Measurements from ENCODE around the gene SWAP70.

Gene SWAP70

GRCh38 chr11:9720290-9720630 is 56.4 kb downstream of the SWAP70 start:
- peaks cover 21% of the 10 kb centered on the region for H3K36me3 ChIP-seq (ENCODE audit: control insufficient read depth, insufficient read depth, low read length)
- H3K9ac ChIP-seq (ENCODE audit: low read depth, low read length) = no peak overlapping the region
- no peaks in the 10 kb centered on the region for H3K27me3 ChIP-seq (ENCODE audit: control insufficient read depth, insufficient read depth, low read length)
- H3K27ac ChIP-seq (ENCODE audit: low read depth, low read length) = no peak overlapping the region
- no peaks in the 10 kb centered on the region for H3K9me3 ChIP-seq (ENCODE audit: control insufficient read depth, insufficient read depth, low read length)
- H3K4me3 ChIP-seq (ENCODE audit: low read depth, low read length) = no peak overlapping the region
- H3K4me1 ChIP-seq (ENCODE audit: control insufficient read depth, insufficient read depth, low read length) = peaks cover 14% of the 10 kb centered on the region

DNA sequence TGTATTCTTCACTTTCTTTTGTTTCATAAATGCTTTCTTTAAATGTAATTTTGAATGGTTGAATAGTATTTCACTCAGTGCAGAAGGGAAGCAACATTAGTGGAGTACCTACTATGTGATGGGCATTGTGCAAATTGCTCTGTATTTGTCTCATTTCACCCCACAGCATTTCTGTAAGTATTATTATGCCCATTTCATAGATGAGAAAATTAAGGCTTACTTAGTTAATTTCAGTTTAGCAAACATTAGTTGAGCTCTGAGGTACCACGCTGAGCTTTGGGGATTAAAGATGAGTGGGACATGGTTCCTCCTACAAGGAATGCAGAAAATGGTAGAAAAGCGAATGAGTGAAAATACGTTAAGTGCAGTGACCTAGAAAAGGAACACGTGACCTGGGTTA is 58.1 kb downstream of the SWAP70 start:
- H3K27me3 ChIP-seq (ENCODE audit: control insufficient read depth, insufficient read depth, low read length) = no peaks in the 10 kb centered on the region
- H3K9me3 ChIP-seq (ENCODE audit: control insufficient read depth, insufficient read depth, low read length) = no peaks in the 10 kb centered on the region
- no peak overlapping the region for H3K9ac ChIP-seq (ENCODE audit: low read depth, low read length)
- H3K4me1 ChIP-seq (ENCODE audit: control insufficient read depth, insufficient read depth, low read length) = peaks cover 14% of the 10 kb centered on the region
- peaks cover 15% of the 10 kb centered on the region for H3K36me3 ChIP-seq (ENCODE audit: control insufficient read depth, insufficient read depth, low read length)
- no peak overlapping the region for H3K27ac ChIP-seq (ENCODE audit: low read depth, low read length)
- no peak overlapping the region for H3K4me3 ChIP-seq (ENCODE audit: low read depth, low read length)

GRCh38 chr11:9722893-9723292 is 59.0 kb downstream of the SWAP70 start:
- H3K27ac ChIP-seq (ENCODE audit: low read depth, low read length) = no peak overlapping the region
- peaks cover 18% of the 10 kb centered on the region for H3K36me3 ChIP-seq (ENCODE audit: control insufficient read depth, insufficient read depth, low read length)
- peaks cover 10% of the 10 kb centered on the region for H3K4me1 ChIP-seq (ENCODE audit: control insufficient read depth, insufficient read depth, low read length)
- H3K27me3 ChIP-seq (ENCODE audit: control insufficient read depth, insufficient read depth, low read length) = no peaks in the 10 kb centered on the region
- no peaks in the 10 kb centered on the region for H3K9me3 ChIP-seq (ENCODE audit: control insufficient read depth, insufficient read depth, low read length)
- H3K4me3 ChIP-seq (ENCODE audit: low read depth, low read length) = no peak overlapping the region
- no peak overlapping the region for H3K9ac ChIP-seq (ENCODE audit: low read depth, low read length)

DNA sequence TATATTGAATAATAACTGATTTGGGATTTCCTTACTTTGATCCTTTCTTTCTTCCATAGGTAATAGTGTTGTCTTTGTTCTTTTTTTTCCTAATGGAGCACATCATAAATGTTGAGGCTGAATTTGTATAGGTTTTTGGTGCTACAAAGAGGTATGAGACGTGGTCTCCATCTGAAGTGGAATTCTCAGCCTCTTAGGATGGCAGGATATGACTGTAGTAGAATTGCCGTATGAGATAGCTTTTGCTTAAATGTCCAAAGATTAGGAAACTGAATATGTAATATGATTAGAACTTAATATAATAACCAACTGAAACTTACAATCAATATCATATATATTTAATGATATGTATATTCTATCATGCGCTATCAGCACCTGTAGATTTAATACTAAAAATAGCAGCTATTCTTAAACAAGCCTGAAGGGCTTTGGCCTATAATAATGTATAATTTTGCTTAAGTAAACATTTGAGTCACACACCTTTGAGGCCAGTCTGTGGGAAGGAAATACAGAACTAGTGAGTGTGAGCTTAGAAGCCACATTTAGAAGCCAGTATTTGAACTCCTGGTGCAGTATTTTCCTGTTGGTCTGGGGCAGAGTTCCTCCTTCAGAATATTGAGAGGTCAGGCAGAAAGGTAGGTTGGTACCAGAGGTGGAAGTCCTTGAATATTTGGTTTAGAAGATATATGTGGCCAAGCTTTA is 62.6 kb downstream of the SWAP70 start:
- Histone ChIP-seq H3K4me1 (ENCODE audit: control insufficient read depth, insufficient read depth, low read length) (peaks cover 10% of the 10 kb centered on the region), H3K27me3 (ENCODE audit: control insufficient read depth, insufficient read depth, low read length) (no peaks in the 10 kb centered on the region), H3K36me3 (ENCODE audit: control insufficient read depth, insufficient read depth, low read length) (peaks cover 43% of the 10 kb centered on the region), H3K9me3 (ENCODE audit: control insufficient read depth, insufficient read depth, low read length) (no peaks in the 10 kb centered on the region), H3K4me3 (ENCODE audit: low read depth, low read length) (no peak overlapping the region), H3K27ac (ENCODE audit: low read depth, low read length) (no peak overlapping the region), H3K9ac (ENCODE audit: low read depth, low read length) (no peak overlapping the region)

GRCh38 chr11:9728058-9728457 is 64.2 kb downstream of the SWAP70 start:
- Histone ChIP-seq H3K9me3 (ENCODE audit: control insufficient read depth, insufficient read depth, low read length) (no peaks in the 10 kb centered on the region), H3K27me3 (ENCODE audit: control insufficient read depth, insufficient read depth, low read length) (no peaks in the 10 kb centered on the region), H3K36me3 (ENCODE audit: control insufficient read depth, insufficient read depth, low read length) (peaks cover 49% of the 10 kb centered on the region), H3K4me3 (ENCODE audit: low read depth, low read length) (no peak overlapping the region), H3K4me1 (ENCODE audit: control insufficient read depth, insufficient read depth, low read length) (0 out of 2 replicates have a peak, but pooled peaks cover 3% of the 10 kb centered on the region), H3K9ac (ENCODE audit: low read depth, low read length) (no peak overlapping the region), H3K27ac (ENCODE audit: low read depth, low read length) (no peak overlapping the region)

DNA sequence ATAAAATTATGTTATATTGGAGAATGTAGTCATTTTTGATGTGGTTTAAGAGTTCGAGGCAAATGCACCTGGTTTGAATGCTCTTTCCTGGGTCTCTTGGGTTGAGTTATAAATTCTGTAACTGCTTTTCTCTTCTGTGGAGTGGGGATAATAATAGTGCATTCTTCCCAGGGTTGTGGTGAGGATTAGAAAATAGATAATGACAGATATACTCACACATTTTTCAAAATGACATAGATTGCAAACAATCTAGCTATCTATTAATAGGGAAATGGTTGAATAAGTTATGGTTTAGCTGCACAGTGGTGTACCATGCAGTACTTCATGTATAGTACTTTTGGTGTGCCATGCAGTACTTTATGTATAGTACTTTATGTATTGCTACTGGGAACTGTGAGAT is 67.4 kb downstream of the SWAP70 start:
- Histone ChIP-seq H3K27me3 (ENCODE audit: control insufficient read depth, insufficient read depth, low read length) (no peaks in the 10 kb centered on the region), H3K36me3 (ENCODE audit: control insufficient read depth, insufficient read depth, low read length) (peaks cover 58% of the 10 kb centered on the region), H3K9ac (ENCODE audit: low read depth, low read length) (no peak overlapping the region), H3K4me1 (ENCODE audit: control insufficient read depth, insufficient read depth, low read length) (no peaks in the 10 kb centered on the region), H3K9me3 (ENCODE audit: control insufficient read depth, insufficient read depth, low read length) (no peaks in the 10 kb centered on the region), H3K27ac (ENCODE audit: low read depth, low read length) (no peak overlapping the region), H3K4me3 (ENCODE audit: low read depth, low read length) (no peak overlapping the region)

- Histone ChIP-seq H3K27ac (ENCODE audit: low read depth, low read length) (no peak overlapping the region), H3K9ac (ENCODE audit: low read depth, low read length) (no peak overlapping the region), H3K36me3 (ENCODE audit: control insufficient read depth, insufficient read depth, low read length) (peaks cover 65% of the 10 kb centered on the region), H3K9me3 (ENCODE audit: control insufficient read depth, insufficient read depth, low read length) (no peaks in the 10 kb centered on the region), H3K27me3 (ENCODE audit: control insufficient read depth, insufficient read depth, low read length) (no peaks in the 10 kb centered on the region), H3K4me1 (ENCODE audit: control insufficient read depth, insufficient read depth, low read length) (no peaks in the 10 kb centered on the region), H3K4me3 (ENCODE audit: low read depth, low read length) (no peak overlapping the region)
These were observed 68.6 kb downstream of the SWAP70 start for GRCh38 chr11:9732453-9732852.

DNA sequence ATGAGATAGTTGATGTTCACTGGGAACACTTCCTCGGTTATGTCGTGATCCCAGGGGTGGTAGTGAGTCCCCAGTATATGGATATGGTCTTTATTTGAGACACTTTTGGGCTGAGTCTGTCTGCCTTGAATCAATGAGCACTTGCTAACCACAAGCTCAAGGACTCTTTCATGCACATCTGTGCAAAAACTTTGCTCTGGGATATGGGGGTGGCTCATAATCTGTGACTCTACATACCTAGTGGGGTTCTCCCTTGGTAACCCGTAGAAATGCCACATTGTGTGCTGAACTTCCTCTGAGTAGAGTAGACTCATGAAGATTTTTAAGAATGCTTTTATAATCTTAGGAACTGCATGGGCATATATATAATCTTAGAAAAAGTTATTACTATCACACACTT is 69.3 kb downstream of the SWAP70 start:
- no peak overlapping the region for H3K4me3 ChIP-seq (ENCODE audit: low read depth, low read length)
- H3K27me3 ChIP-seq (ENCODE audit: control insufficient read depth, insufficient read depth, low read length) = no peaks in the 10 kb centered on the region
- no peak overlapping the region for H3K9ac ChIP-seq (ENCODE audit: low read depth, low read length)
- no peaks in the 10 kb centered on the region for H3K4me1 ChIP-seq (ENCODE audit: control insufficient read depth, insufficient read depth, low read length)
- H3K9me3 ChIP-seq (ENCODE audit: control insufficient read depth, insufficient read depth, low read length) = no peaks in the 10 kb centered on the region
- H3K27ac ChIP-seq (ENCODE audit: low read depth, low read length) = no peak overlapping the region
- H3K36me3 ChIP-seq (ENCODE audit: control insufficient read depth, insufficient read depth, low read length) = peaks cover 61% of the 10 kb centered on the region

DNA sequence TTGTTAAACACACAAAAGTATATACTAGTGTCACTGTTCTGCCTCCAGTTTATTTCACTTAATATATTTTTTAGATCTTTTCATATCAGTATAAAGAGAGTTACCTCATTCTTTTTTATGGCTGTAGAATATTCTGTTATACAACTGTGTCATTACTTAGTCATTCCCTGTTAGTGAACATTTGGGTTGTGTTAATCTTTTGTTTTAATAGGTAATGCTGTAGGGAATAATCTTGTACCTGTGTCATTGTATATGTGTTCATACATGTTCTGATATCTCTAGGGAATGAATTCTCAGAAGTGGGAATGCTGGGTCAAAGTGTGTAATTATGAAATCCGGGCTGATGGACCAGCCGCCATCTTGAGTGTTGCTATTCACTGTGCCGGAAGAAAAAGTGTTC is 71.4 kb downstream of the SWAP70 start:
- no peak overlapping the region for H3K27ac ChIP-seq (ENCODE audit: low read depth, low read length)

GRCh38 chr11:9735919-9736318 is 72.0 kb downstream of the SWAP70 start:
- no peak overlapping the region for H3K9ac ChIP-seq (ENCODE audit: low read depth, low read length)
- no peak overlapping the region for H3K27ac ChIP-seq (ENCODE audit: low read depth, low read length)
- H3K9me3 ChIP-seq (ENCODE audit: control insufficient read depth, insufficient read depth, low read length) = no peaks in the 10 kb centered on the region
- H3K4me1 ChIP-seq (ENCODE audit: control insufficient read depth, insufficient read depth, low read length) = no peaks in the 10 kb centered on the region
- peaks cover 67% of the 10 kb centered on the region for H3K36me3 ChIP-seq (ENCODE audit: control insufficient read depth, insufficient read depth, low read length)
- H3K4me3 ChIP-seq (ENCODE audit: low read depth, low read length) = no peak overlapping the region
- no peaks in the 10 kb centered on the region for H3K27me3 ChIP-seq (ENCODE audit: control insufficient read depth, insufficient read depth, low read length)

More for the DNA sequence above, 71.4 kb downstream of the SWAP70 start:
- Histone ChIP-seq H3K4me3 (ENCODE audit: low read depth, low read length) (no peak overlapping the region), H3K36me3 (ENCODE audit: control insufficient read depth, insufficient read depth, low read length) (peaks cover 62% of the 10 kb centered on the region), H3K9ac (ENCODE audit: low read depth, low read length) (no peak overlapping the region), H3K27me3 (ENCODE audit: control insufficient read depth, insufficient read depth, low read length) (no peaks in the 10 kb centered on the region), H3K9me3 (ENCODE audit: control insufficient read depth, insufficient read depth, low read length) (no peaks in the 10 kb centered on the region), H3K4me1 (ENCODE audit: control insufficient read depth, insufficient read depth, low read length) (no peaks in the 10 kb centered on the region)

DNA sequence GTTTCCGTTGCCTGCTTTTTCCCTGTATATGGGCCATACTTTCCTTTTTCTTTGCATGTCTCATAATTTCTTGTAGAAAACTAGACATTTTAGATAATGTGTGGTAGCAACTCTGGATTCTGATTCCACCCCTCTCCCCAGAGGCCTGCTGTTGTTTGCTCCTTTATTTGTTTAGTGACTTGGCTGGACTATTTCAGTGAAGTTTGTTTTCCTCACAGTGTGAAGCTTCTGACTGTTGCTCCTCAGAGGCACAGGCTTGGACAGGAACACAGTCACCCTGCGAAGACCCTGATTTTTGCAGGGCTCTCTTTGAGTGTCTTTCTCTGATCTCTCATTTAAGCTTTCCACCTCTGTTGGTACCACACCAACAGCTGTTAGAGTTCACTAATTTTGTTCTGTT is 72.5 kb downstream of the SWAP70 start:
- no peak overlapping the region for H3K27ac ChIP-seq (ENCODE audit: low read depth, low read length)
- peaks cover 72% of the 10 kb centered on the region for H3K36me3 ChIP-seq (ENCODE audit: control insufficient read depth, insufficient read depth, low read length)
- no peaks in the 10 kb centered on the region for H3K9me3 ChIP-seq (ENCODE audit: control insufficient read depth, insufficient read depth, low read length)

More for the DNA sequence above, 72.5 kb downstream of the SWAP70 start:
- no peak overlapping the region for H3K4me3 ChIP-seq (ENCODE audit: low read depth, low read length)
- H3K9ac ChIP-seq (ENCODE audit: low read depth, low read length) = no peak overlapping the region
- H3K4me1 ChIP-seq (ENCODE audit: control insufficient read depth, insufficient read depth, low read length) = no peaks in the 10 kb centered on the region
- H3K27me3 ChIP-seq (ENCODE audit: control insufficient read depth, insufficient read depth, low read length) = no peaks in the 10 kb centered on the region
